IPS-NIHi11 (cell line): ENCODE data around the gene RYR2.
A peak's percentile ranks its signal among the peaks of the same experiment; 100 is the strongest.

Experiments used
- DNase-seq: peaks from one replicate; pipeline ENCODE4 v3.0.0; 2012; ENCODE audit warnings: mixed read lengths, low spot score

RYR2 gene

DNA sequence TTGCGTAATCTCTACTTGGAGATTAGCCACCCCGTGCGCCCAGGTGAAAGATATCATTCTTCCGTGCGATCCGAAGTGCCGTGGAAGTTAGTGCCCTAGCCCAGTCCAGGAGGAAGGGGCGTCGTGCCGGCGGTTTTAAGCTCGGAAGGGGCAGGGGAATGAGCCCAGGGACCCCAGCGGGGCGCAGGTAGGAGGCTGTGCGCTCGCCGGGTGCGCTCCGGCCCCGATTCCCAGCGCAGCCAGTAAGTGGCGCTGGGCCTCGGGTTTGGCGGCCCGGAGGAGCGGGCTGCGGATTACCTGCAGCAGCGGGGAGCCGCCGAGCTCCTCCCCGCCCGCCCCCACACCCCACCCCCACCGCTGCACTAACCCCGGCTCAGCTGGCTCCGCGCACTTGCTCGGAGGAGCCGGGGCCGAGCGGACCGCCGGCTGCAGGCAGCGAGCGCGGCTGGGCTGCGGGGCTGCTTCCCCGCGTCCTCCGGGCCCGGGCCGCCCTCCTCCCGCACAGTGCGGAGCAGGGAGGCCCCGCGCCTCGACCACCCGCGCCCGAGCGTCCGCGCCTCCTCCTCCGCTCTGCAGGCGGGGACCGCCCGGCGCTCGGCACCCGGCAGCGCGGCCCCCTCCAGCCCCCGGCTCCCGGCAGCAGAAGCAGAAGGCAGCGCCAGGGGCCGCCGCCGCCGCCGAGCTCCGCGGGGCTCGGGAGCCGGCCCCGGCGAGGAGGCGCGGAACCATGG lies at the start of gene RYR2:
Gene RYR2, plus strand, starts transcription at position 390 of the 731 bp plus-strand sequence. Its CDS starts 338 bp downstream, at position 728.
- DNase-seq: peak; percentile 87

DNA sequence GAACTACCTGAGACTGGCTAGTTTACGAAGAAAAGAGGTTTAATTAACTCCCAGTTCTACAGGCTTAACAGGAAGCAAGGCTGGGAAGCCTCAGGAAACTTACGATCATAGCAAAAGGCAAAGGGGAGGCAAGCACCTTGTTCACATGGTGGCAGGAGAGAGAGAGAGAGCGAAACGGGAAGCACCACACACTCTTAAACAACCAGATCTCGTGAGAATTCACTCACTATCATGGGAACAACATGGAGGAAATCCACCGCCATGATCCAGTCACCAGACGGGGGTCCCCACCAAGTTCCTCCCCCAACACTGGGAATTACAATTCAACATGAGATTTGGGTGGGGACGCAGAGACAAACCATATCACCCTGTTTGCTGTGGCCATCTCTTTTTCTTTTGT lies 49.5 kb upstream of the RYR2 start:
- no peak for DNase-seq

DNA sequence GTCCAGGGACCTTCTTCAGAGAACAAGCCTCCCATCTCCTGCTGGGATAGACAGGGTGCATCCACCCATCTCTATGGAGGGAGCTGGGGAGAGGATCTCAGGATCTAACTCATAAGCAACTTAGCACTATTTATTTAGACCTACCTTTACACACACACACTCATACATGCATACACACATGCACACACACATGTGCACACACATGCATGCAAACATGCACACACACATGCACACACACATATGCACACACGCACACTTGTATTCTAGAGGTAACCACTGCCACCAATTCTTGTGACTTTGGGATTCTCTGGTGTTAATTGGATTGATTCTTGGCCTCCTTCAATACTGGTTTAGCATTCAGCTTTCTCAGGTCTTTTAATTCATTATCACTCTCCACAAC lies 47.5 kb upstream of the RYR2 start:
- DNase-seq: no peak

DNA sequence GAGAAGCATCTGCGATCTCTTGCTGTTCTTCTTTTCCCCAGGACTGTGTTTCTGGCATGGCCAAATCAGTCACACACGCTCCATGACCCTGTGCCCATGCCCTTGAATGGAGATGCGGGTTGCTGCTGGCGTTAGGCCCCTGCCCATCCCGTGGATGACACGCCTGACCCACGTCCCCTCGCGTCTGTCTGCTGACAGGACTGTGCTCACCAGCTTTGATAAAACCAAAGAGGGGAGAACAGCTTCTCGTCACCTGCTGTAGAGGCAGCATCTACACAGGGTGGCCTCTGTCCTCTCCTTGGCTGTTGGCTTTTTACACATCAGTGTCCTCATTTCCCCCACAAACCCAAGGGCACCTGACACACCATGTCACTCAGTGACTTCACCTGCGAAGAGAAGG lies 44.6 kb upstream of the RYR2 start:
- no peak for DNase-seq

DNA sequence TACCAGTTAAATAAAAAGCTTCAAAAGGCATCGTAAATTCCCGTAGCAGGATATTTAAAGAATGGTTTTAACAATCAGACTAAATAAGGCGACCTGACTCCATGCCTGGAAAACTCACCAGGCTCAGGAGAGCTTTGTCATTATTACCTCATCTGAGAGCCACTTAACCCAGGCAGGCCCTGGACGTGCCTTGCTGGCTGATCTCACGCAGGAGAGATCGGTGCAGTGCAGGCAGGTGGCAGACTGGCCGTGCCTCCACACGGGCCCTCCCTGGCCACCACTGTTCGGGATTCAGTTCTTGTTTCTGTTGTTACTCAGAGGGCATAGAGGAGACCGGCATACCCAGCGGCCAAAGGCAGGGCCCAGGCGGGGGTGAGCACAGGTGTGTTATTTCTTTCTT lies 44.1 kb upstream of the RYR2 start:
- no peak for DNase-seq

DNA sequence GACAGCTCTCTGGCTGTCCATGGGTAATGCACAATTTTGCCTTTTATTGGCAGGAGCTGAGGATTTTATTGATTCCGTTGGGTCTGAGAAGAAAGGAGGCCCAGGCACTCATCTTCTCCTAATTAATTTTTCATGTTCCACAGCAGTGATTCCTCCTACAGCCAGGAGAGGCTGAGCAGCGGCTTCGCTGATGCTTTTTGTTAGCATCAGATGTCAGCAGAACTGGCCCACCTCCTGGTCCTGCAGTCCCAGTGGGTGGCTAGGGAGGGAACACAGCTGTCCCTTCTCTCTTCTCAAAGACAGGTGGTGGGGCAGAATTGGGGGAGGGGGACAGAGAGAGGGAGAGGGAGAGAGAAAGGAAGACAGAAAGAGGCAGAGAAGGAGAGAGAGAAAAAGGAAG lies 43.4 kb upstream of the RYR2 start:
- DNase-seq: no peak

DNA sequence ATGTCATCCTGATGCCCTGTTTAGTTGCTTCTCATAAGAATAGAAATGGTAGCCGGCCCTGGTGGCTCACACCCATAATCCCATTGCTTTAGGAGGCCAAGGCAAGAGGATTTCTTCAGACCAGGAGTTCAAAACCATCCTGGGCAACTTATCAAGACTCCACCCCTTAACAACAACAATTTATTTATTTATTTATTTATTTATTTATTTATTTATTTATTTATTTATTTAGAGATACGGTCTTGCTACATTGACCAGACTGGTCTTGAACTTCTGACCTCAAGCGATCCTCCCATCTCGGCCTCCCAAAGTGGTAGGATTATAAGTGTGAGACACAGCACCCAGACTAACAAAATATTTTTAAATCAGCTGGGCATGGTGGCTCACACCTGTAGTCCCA lies 41.8 kb upstream of the RYR2 start:
- no peak for DNase-seq

DNA sequence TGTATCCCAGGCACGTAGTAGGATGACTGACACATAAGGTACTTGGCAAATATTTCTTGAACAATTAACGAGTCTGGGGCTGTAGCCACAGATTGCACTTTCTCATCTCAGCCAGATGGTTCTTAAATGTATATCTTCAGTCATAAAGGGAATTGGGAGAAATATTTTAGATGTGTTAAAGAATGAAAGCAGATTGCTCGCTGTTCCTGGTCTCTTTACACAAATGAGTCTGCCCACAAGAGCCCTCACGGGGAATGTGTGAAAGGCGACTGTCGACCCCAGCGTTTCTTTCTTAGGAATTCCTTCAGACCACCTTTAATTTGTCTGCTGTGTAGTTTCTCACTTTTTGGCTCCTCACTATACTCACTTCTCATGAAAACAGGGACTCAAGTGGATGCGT lies 38.5 kb upstream of the RYR2 start:
- no peak for DNase-seq

DNA sequence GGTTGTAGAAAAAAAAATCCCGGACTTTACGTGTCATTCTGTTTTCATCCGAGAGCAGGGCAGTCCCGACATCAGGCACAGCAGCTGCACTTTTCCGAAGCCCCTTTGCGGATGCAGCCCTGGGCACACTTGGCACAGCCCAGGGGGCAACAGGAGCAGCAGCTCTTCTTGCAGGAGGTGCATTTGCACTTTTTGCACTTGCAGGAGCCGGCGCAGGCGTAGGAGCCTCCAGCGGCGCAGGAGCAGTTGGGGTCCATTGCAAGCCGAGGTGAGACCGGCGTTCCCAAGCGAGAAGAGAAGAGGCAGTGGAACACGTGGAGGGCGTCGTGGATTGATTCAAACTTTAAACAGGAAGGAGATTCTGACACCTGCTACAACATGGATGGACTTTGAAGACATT lies 37.9 kb upstream of the RYR2 start, which contains the start of gene MT1HL1:
Gene MT1HL1, minus strand, starts transcription at position 326 of the 400 bp plus-strand sequence. Its CDS starts 69 bp downstream, at position 257.
- no peak for DNase-seq

DNA sequence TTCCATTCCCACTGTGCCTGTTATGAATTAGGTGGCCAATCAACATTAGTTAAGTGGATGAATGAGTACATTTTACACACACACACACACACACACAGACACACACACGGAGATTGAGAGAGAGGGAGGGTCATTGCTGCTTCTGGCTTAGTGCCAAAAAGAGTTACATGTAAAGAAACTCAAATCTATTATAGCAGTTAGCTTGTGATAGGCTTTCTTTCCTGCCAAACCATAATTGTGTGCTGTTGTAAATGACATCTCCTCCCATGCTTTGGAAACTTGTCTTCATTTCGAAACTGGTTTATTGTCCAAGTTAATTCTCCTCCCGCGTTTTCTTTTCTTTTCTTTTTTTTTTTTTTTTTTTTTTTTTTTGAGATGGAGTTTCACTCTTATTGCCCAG lies 36.3 kb upstream of the RYR2 start:
- DNase-seq: no peak

DNA sequence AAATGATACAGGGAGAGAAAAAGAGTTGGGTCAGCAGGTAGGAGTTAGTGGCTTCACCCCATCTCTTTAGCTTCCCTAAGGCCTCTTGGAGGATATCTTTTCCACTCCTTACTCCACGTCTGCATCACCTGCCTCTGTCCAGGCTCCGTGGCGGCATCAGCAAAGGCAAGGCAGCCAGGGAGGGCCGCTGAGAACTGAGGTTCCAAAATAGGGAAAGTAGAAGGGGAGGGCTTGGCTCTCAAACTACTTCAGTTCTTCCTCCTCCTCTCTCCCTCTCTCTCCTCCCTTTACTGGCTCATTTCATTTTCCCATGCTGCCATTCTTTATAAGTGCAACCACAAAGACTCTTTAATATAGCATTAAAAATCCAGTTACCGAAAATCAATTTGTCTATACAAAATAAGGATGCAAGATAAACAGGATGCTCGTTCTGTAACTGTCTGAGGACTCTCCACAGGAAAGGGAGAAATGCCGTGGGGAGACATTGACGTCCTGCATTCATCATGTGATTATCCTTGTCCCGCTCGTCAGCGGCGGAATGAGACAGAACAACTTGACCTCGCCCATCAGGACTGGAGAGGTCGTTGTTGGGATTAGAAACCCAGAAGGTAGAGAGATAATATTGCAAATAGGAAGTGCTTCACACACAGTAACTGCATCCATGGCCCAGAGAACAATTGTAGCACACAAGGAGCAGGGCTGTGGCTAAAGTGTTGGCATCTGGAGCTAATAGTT lies 34.7 kb upstream of the RYR2 start:
- no peak for DNase-seq

DNA sequence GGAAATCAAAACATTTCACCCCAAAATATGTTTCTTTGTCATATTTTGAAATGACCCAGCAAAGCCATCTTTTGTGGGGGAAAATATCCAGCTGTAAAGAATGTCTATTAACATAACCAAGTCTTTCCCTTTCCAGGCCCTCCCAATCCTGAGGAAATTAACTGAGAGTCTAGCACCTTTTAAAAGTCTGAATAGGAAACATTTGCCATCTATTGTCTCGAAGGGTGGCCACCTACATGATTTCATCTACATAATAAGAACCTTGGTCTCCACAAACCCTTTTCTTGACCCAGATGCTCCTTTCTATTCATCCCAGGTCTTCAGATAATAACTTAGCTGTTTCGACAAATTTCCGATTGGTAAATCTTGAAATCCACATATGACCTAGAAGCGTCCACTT lies 32.4 kb upstream of the RYR2 start:
- DNase-seq: no peak

DNA sequence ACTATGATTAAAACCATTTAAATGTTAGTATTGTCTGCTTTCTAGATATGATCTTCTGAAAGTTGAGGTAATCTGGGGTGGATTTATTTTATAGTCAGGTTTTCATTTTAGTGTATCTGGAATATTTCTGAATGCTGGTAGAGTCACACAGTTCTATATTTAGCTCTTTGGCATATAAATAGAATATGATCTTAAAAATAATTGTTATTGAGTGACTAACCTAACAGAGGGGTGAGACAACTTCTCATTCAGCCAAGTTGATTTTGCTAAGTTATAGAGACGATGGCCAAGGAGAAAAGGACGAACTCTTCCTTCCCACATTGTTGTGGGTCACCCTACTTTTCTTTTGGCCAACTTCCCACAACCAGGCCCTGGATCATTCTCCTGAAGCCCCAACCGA lies 30.6 kb upstream of the RYR2 start:
- no peak for DNase-seq

DNA sequence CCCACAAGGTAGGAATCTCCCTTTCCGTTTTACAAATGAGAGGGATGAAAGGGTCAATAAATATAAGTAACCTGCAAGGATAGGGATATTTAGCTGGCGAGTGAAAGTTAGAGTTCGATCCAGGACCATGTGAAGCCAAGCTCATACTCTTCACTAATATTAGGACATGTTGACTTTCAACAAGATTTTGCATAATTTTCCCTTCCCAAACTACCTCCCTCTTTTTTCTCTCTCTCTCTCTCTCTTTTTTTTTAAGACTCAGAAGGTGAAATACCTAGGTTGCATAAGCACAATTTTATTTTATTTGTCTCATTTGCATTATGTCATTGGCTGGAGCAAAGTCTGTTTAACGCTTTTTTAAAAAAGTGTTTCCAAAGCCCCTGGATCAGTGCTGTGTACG lies 29.6 kb upstream of the RYR2 start:
- DNase-seq: no peak

DNA sequence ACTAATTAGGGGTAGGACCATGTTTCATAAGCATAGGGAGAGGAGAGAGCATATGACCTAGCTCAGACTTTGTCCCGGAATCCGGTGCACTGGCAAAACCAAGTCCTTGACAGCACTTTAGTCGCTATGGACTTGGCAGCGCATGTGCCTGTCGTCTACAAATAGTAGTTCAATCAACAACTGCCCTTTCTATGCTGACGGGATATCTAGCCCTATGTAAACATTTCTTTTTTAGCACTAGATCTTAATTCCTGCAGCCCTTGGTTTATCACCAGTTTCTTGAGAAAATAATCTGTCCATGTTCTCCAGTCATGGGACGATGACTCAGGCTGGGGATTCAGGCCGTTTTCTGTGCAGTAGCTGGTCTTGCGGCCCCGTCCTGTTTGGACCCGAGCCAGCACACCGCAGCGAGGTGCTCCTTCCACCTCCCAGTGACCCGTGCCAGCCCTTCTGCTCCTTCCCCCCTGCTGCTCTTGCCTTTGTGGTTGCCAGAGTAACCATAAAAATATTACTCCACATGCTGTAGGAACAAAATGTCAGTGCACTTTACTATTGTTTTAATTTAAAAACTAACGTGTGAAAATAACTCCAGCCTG lies 29.1 kb upstream of the RYR2 start:
- DNase-seq: peak; percentile 48

DNA sequence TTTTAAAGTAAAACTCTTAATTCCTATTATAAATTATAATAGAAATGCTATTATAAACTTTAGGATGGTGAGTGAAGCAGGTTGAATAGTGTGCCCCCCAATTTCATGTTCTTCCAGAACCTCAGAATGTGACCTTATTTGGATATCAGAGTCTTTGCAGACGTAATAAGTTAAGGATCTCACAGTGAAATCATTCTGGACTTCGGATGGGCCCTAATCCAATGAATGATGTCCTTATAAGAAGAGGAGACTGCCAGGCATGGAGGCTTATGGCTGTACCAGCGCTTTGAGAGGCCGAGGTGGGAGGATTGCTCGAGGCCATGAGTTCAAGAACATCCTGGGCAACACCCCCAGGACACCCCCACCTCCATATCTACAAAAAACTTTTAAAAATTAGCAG lies 28.4 kb upstream of the RYR2 start:
- no peak for DNase-seq

DNA sequence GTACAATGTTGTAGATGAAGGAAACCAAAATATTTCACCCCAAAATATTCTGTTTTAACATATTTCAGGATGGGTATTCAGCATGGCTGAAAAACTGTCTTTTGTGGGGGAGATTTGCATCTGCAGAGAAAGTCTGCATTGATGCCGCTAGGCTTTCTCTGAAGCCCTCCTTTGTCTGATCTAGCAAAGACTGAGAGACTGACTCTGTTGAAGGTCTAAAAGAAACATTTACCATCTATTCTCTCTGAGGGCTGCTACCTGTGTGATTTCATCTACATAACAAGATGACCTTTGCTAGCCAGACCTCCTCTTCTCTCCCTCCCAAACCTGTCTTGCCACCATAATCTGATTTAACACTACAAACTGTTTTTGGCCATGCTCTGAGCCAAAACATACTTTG lies 25.4 kb upstream of the RYR2 start:
- DNase-seq: peak; percentile 42

DNA sequence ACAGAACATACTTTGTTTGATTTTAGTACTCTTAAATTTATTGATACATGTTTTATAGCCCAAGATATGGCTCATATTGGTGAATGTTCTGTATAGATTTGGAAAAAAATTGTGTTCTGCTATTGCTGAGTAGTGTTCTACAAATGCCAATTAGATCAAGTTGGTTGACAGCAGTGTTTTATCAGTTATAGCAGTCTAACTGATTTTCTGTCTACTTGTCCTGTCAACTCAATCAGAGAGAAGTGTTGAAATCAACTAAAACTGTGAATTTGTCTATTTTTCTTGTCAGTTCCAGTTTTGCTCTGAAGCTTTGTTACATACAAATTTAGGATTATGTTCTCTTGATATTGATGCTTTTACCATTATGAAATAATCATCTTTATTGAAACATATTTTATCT lies 23.1 kb upstream of the RYR2 start:
- DNase-seq: no peak

DNA sequence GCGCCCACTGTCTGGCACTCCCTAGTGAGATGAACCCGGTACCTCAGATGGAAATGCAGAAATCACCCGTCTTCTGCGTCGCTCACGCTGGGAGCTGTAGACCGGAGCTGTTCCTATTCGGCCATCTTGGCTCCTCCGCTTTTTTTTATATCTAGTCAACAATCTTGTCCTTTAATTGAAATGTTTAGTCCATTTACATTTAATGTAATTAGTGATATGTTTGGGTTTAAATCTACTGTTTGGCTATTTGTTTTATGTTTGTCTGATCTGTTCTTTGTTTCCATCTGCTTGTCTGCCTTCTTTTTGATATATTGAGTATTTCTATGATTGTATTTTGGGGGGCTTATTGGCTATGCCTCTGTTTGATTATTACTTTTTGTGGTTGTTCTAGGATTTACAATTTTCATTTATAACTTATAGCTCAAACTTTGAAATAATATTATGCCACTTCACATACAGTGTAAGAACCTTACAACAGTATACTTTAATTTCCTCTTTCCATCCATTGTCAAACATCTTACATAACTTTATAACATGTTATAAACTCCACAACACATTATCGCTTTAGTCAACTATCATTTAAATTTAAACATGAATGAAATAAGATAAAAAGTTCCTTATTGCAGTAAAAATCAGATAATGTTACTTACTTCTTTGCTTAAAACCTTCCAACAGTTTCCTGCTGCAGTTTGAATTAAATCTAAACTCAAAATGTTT lies 16.5 kb upstream of the RYR2 start:
- DNase-seq: no peak

DNA sequence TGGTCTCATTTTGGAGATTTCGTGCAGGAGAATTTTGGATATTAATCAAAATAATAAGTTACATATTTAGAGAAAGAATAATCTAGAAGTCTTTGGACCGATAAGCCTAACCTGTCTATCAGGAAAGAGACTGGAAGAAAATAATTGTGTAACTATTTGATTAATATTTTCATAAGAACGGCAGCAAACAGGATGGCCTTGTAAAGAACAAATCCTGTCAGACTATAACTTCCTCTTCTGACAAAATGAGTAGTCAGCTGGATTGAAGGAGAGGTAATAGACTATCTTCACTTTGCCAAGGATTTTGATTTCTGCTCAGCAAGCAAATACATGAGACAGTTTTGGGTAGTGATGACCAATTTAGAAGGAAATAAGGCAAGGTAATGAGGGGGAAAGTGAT lies 12.7 kb upstream of the RYR2 start:
- no peak for DNase-seq

DNA sequence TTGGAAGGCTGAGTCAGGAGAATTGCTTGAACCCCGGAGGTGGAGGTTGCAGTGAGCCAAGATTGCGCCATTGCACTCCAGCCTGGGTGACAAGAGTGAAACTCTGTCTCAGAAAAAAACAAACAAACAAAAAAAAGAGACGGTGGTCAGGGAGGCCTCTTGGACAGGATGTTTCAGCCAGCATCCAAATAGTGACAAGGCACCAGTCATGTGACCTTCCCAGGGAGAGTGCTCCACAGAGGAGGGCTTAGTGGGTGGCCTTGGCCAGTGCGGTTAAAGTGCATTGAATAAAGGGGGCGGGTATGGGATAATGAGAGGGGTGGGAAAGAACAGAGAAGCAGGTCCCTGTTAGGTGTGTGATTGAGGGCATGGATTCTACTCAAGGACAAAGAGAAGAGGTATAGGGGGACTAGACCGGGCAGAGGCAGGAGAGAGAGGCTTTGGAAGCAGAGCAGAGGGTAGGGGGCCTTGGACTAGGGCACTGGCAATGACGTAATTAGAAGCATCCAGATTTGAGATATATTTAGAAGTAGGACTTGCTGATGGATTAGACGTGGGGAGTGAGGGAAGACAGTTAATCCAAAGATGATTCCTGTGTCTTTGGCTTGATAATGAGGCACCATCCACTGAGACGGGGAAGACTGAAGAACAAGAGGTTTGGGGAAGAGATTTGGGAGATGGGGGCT lies 12.0 kb upstream of the RYR2 start:
- DNase-seq: no peak

DNA sequence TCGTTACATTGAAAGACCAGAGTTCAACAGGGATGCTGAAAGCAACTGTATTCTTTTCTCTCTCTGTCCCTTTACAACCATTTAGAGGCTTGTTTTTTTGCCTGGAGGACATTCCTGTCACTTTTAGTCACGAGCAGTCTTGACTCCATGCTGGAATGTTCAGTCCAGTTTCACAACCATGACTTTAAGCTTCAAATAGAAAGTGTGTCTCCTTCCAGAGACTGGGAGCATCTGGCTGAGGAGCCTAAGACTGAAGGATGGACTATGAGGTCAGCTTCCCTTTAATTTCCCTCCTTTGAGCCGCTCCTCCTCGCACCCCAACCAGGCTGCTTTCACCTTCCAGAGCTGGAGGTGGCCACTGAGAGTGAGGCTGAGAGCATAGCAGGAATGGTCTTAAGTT lies 10.5 kb upstream of the RYR2 start:
- no peak for DNase-seq
